ENCODE results near the gene KRT20. TPM values are rescaled to one million over a fixed set of nuclear protein-coding genes. Genes with fewer than 3 reads are reported as not detected.

The KRT20 gene
- total RNA-seq, 1 experiment from 2014 or later = not detected

DNA sequence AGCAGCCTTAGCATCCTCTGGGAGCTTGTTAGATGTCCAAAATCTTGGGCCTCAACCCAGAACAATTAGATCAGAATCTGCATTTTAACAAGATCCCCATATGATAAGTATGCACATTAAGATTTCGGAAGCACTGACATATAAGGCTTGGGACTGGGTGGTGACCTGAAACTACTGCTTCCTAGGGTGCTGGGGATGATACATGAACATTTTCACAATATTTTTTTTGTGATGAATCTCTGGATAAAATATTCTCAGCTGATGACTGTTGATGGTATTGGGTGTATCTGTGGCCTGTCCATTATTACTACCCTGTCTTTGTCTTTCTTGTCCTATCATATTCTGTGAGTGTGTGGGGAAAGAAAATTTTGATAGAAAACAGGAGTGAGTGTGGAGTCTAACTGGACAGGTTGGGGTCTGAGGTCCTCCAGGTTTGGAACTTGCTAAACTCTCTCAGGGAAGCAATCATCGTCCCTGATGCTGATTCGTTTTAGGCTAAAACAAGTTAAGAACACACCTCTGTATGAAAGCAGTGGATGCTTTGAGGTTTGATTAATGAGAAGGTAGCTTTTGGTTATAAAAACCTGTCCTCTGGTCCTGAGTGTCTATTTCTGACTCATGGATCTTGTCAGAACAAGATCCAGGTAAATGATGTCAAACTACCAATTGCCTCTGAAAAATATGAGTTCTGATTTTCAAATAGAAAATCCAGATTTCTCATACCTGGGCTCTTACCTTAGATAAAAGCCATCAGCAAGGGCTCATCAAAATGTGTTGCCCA lies 29.2 kb upstream of the KRT20 start:
- Mint-ChIP-seq H3K36me3 (ENCODE audit: insufficient read depth in 1 of 3, low read depth in 3 of 3) (no peaks in the 10 kb centered on the region), H3K27me3 (ENCODE audit: low read depth) (no peaks in the 10 kb centered on the region)
- H3K4me2 ChIP-seq (ENCODE audit: insufficient read depth, insufficient read length, low read length) = no peak overlapping the region

More for the DNA sequence above, 29.2 kb upstream of the KRT20 start:
- H2BK15ac ChIP-seq (ENCODE audit: low read depth, low read length) = no peak overlapping the region
- no peak overlapping the region for H3K14ac ChIP-seq (ENCODE audit: insufficient read depth, low read length)
- no peak overlapping the region for H3K56ac ChIP-seq (ENCODE audit: insufficient read length, low read depth, low read length)
- no peaks in the 10 kb centered on the region for H3K23me2 ChIP-seq (ENCODE audit: insufficient read length, low read depth, low read length, poor library complexity, severe bottlenecking)
- H3K79me2 ChIP-seq (ENCODE audit: insufficient read depth, low read length) = no peaks in the 10 kb centered on the region
- no peaks in the 10 kb centered on the region for H3K79me1 ChIP-seq (ENCODE audit: insufficient read depth, low read depth, low read length, poor library complexity, severe bottlenecking)
- H4K8ac ChIP-seq (replicated peaks; ENCODE audit: insufficient read length, low read depth, low read length) = no peak overlapping the region
- H3T11ph ChIP-seq (ENCODE audit: low read length) = no peak overlapping the region
- no peaks in the 10 kb centered on the region for H3K4me1 Mint-ChIP-seq
- no peaks in the 10 kb centered on the region for H3K9me3 Mint-ChIP-seq
- no peak overlapping the region for H2AFZ ChIP-seq (ENCODE audit: low read length)
- DNase-seq = no peak
- H3K9me3 ChIP-seq (ENCODE audit: control insufficient read depth, low read depth, low read length) = no peaks in the 10 kb centered on the region
- no peak overlapping the region for H2AK5ac ChIP-seq (ENCODE audit: insufficient read length, low read length)
- no peaks in the 10 kb centered on the region for H3K27me3 ChIP-seq (ENCODE audit: insufficient read depth, low read length)
- H4K91ac ChIP-seq (ENCODE audit: insufficient read length, low read depth, low read length) = no peak overlapping the region
- H2BK20ac ChIP-seq (ENCODE audit: low read depth, low read length, poor library complexity, severe bottlenecking) = no peak overlapping the region
- H3K4me1 ChIP-seq (ENCODE audit: insufficient read depth, low read length) = no peaks in the 10 kb centered on the region
- H4K5ac ChIP-seq (ENCODE audit: insufficient read length, low read depth, low read length) = no peak overlapping the region
- H3K23ac ChIP-seq (ENCODE audit: insufficient read length, low read depth, low read length) = no peak overlapping the region
- H3K27ac ChIP-seq (ENCODE audit: insufficient read length, low read depth, low read length) = no peak overlapping the region
- no peak overlapping the region for H2BK12ac ChIP-seq (ENCODE audit: insufficient read length, low read depth, low read length)
- no peak overlapping the region for H3K4ac ChIP-seq (ENCODE audit: low read depth, low read length)
- H3K9ac ChIP-seq (ENCODE audit: extremely low read depth, insufficient read length, low read length) = no peak overlapping the region
- no CpG with 5 or more reads among the region's 3 CpGs for WGBS (ENCODE audit: extremely low coverage, insufficient read length, low lambda C conversion rate)
- no peak overlapping the region for H3K27ac Mint-ChIP-seq
- no peak overlapping the region for H2BK5ac ChIP-seq (ENCODE audit: insufficient read length, low read length)
- H3K4me3 Mint-ChIP-seq = no peak overlapping the region
- H2BK120ac ChIP-seq (ENCODE audit: low read depth, low read length, poor library complexity, severe bottlenecking) = no peak overlapping the region
- no peak overlapping the region for H3K18ac ChIP-seq (ENCODE audit: insufficient read length, low read depth, low read length)
- no peaks in the 10 kb centered on the region for H4K20me1 ChIP-seq (ENCODE audit: control insufficient read depth, insufficient read depth, insufficient read length)
- TF ChIP-seq, protein P1, sequence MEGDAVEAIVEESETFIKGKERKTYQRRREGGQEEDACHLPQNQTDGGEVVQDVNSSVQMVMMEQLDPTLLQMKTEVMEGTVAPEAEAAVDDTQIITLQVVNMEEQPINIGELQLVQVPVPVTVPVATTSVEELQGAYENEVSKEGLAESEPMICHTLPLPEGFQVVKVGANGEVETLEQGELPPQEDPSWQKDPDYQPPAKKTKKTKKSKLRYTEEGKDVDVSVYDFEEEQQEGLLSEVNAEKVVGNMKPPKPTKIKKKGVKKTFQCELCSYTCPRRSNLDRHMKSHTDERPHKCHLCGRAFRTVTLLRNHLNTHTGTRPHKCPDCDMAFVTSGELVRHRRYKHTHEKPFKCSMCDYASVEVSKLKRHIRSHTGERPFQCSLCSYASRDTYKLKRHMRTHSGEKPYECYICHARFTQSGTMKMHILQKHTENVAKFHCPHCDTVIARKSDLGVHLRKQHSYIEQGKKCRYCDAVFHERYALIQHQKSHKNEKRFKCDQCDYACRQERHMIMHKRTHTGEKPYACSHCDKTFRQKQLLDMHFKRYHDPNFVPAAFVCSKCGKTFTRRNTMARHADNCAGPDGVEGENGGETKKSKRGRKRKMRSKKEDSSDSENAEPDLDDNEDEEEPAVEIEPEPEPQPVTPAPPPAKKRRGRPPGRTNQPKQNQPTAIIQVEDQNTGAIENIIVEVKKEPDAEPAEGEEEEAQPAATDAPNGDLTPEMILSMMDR (conservative IDR thresholded peaks at IDR 0.05) = no peak

All from H9 (cell line).